ENCODE results near the gene DNMT1.
"Not testable (repeated sequence)": the region's sequence is repeated elsewhere in the genome, so short reads cannot be mapped to it uniquely, and the experiment has no call there.

The DNMT1 gene

GRCh38 chr19:10183926-10184325 lies 10.8 kb downstream of the DNMT1 start:
- no peak for DNase-seq (ENCODE audit: low read depth, low spot score)

DNA sequence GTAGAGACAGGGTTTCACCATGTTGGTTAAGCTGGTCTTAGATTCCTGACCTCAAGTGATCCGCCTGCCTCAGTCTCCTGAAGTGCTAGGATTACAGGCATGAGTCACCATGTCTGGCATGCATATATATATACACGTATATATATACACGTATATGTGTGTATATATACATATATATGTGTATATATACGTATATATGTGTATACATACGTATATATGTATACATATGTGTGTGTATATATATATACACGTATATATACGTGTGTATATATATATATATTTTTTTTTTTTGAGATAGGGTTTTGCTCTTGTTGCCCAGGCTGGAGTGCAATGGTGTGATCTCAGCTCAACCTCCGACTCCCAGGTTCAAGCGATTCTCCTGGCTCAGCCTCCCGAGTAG lies 11.9 kb downstream of the DNMT1 start:
- no peak for DNase-seq (ENCODE audit: low read depth, low spot score)

DNA sequence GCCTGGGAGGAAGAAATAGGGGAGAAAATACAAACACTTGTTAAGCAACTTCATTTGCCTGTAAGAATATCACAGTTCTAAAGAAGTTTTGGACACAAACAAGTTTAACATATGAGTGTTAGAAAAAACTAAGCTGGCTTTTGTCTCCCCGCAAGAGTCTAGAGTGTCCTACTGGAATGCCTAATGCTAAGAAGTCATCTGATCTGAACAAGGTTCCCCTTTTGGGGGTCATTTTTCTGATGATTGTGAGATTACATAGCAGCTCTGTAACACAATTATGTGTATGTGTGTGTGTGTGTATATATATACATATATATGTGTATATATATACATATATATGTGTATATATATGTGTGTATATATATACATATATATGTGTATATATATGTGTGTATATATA lies 12.7 kb downstream of the DNMT1 start:
- no peak for DNase-seq (ENCODE audit: low read depth, low spot score)

- DNase-seq (ENCODE audit: low read depth, low spot score) = no peak
Observed at GRCh38 chr19:10180459-10180858, 14.3 kb downstream of the DNMT1 start.

DNA sequence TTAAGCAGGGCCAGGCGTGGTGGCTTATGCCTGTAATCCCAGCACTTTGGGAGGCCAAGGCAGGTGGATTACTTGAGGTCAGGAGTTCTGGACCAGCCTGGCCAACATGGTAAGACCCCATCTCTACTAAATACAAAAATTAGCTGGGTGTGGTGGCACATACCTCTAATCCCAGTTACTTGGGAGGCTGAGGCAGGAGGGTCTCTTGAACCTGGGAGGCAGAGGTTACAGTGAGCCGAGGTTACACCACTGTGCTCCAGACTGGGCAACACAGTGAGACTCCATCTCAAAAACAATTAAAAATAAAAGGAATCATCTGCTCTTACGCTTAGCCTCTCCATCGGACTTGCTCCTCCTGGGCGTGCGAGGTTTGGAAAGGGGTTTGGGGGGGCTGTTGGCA lies 14.7 kb downstream of the DNMT1 start:
- DNase-seq (ENCODE audit: low read depth, low spot score) = not testable (repeated sequence)

DNA sequence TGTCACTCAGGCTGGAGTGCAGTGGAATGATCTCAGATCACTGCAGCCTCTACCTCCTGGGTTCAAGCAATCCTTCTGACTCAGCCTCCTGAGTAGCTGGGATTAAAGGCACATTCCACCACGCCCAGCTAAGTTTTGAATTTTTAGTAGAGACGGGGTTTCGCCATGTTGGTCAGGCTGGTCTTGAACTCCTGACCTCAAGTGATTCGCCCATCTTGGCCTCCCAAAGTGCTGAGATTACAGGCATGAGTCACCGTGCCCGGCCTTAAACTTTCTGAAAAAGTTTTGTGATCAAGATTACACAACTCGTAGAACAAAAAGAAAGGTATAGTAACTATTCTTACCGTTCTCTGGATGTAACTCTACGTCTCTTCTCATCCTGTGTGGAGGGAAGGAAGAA lies 21.2 kb downstream of the DNMT1 start:
- no peak for DNase-seq (ENCODE audit: low read depth, low spot score)

DNA sequence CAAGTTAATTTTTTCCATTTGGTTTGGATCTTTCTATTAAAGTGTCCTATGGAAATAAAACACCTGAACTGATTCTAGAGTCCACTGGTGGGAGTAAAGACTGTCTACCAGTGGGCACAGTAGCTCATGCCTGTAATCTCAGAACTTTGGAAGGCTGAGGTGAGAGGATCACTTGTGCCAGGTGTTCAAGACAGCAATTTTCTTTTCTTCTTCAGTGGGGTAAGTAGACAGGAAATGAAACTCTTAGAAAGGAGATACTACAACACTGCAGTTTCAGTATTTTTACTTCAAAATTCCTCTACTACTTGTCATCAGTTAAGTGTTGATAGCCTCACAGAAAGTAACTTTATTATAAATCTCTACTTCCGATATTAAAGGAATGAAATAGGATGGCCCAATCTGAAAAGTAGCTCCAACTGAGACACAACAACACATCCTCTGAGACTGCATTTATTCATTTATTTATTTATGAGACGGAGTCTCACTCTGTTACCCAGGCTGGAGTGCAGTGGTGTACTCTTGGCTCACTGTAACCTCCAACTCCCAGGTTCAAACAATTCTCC lies 26.3 kb downstream of the DNMT1 start:
- no peak for DNase-seq (ENCODE audit: low read depth, low spot score)

DNA sequence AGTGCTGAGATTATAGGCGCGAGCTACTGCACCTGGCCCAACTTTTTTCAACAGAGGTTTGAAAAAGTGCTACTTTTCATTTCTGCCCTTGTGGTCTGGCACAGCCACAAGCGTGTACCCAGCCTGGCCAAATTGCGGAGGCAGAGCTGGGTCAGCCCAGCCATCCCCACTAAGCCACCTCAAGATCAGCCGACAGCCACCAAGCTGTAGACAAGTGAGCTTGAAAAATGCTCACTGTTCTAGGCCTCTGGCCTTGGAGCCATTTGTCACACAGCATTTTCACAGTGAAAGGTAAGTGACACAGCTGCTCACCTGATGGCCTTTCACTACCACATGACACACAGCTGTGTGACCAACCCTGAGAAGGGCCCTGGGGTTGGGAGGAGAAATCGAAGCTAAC lies 27.3 kb downstream of the DNMT1 start:
- no peak for DNase-seq (ENCODE audit: low read depth, low spot score)

DNA sequence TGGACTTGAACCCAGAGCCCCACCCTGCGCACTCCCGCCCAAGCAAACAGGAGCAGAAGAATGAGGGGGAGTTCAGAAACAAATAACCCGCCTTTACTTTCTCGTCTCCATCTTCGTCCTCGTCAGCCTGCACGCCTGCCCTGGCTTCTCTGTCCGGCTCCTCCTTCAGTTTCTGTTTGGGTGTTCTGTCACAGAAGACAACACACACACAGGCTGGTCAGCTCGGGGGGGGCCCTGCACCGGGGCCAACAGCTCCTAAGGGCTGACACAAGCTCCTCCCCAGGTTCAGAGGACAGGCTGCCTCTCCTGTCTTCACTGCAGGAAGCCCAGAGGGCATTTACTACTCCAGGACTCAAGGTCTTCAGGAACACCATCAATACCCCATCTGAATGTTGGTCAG lies 28.3 kb downstream of the DNMT1 start:
- DNase-seq (ENCODE audit: low read depth, low spot score) = not testable (repeated sequence)

- DNase-seq (ENCODE audit: low read depth, low spot score) = no peak
Observed at GRCh38 chr19:10166046-10166445, 28.7 kb downstream of the DNMT1 start.

DNA sequence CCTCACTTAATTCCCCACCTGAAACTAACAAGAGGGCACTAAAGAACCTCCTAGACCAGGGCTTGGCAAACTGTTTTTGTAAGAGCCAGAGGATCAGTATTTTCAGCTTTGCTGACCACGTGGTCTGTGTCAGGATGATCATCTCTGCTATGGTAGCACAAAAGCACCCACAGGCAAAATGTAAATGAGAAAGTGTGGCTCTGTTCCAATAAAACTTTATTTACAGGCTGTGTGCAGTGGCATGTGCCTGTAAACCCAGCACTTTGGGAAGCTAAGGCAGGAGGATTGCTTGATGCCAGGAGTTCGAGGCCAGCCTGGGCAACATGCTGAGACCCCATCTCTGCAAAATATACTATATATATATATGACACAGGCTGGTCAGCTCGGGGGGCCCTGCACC lies 31.2 kb downstream of the DNMT1 start:
- DNase-seq (ENCODE audit: low read depth, low spot score) = no peak

- DNase-seq (ENCODE audit: low read depth, low spot score) = no peak
Observed at GRCh38 chr19:10159610-10160009, 35.1 kb downstream of the DNMT1 start.

GRCh38 chr19:10158485-10158884 lies 36.3 kb downstream of the DNMT1 start:
- DNase-seq (ENCODE audit: low read depth, low spot score) = no peak

DNA sequence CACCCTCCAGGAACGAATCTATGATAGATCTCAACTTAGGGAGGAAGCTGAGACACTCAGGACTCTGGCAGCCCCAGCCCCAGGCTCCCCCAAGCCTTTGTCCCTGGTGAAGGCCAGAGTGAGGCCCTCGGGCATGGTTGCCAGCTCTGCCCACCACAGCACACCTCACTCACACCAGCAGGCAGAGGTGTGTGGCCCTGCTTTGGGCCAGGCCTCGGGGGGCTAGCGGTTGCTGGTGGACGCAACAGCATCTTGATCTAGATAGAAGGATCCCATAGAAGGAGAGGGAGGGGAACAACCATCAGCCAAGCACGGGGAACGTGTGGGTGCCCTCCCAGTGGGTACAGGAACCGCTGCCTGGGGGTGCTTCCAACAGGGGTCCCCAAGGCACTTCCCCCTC lies 36.7 kb downstream of the DNMT1 start:
- no peak for DNase-seq (ENCODE audit: low read depth, low spot score)

DNA sequence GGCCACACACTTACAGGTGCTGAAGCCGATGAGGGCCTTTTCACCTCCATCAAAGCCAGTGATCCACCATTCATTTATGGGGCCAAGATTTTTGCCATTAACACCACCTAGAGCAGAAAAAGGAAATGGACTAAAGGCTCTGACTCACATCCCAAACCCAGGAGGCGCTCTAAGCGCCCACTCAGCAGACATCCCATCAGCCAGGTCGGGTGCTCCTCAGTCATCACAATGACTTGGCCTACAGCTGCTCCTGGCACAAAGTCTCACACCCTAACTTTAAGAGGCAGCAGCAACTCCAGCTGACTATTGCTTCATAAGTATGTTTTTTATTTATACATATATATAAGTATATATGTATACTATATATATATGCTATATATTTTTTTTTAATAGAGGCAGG lies 38.9 kb downstream of the DNMT1 start:
- no peak for DNase-seq (ENCODE audit: low read depth, low spot score)

DNA sequence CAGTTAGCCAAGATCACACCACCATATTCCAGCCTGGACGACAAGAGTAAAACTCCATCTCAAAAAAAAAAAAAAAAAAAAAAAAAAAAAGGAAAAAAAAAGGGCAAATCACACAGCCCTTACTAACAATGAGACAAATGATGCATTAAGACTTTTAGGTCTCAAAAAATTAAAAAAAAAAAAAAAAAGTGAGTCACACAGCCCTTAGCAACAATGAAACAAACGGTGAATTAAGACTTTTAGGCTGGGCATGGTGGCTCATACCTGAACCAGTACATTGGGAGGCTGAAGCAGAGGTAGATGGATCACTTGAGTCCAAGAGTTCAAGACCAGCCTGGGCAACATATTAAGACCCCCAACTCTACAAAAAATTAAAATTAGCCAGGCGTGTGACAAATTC lies 42.7 kb downstream of the DNMT1 start:
- DNase-seq (ENCODE audit: low read depth, low spot score) = no peak

DNA sequence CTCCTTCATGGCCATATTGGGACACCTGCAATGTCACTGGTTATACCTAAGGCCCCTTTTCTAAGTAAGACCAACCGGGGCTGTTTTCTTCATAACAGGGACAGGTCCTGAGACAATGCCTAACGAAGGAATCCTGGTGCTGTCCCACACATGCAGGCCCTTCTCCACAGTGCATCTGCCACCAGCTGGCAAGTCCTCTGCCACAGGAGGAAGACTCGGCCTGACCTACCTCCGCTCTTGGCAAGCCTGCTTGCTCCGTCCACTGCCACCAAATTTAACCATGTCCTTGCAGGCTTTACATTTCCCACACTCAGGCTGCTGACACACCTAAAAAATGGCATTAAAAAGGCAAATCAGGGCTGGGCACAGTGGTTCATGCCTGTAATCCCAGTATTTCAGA lies 43.2 kb downstream of the DNMT1 start:
- no peak for DNase-seq (ENCODE audit: low read depth, low spot score)

GRCh38 chr19:10149427-10149826 lies 45.3 kb downstream of the DNMT1 start:
- no peak for DNase-seq (ENCODE audit: low read depth, low spot score)

GRCh38 chr19:10146142-10146541 lies 48.6 kb downstream of the DNMT1 start:
- no peak for DNase-seq (ENCODE audit: low read depth, low spot score)

- no peak for DNase-seq (ENCODE audit: low read depth, low spot score)
Observed at GRCh38 chr19:10145031-10145430, 49.7 kb downstream of the DNMT1 start.

GRCh38 chr19:10144361-10144760 lies 50.4 kb downstream of the DNMT1 start:
- no peak for DNase-seq (ENCODE audit: low read depth, low spot score)

- DNase-seq (ENCODE audit: low read depth, low spot score) = no peak
Observed at GRCh38 chr19:10143681-10144080, 51.1 kb downstream of the DNMT1 start.

- DNase-seq (ENCODE audit: low read depth, low spot score) = no peak
Observed at GRCh38 chr19:10142701-10143375, 51.9 kb downstream of the DNMT1 start.

GRCh38 chr19:10141973-10142372 lies 52.8 kb downstream of the DNMT1 start:
- no peak for DNase-seq (ENCODE audit: low read depth, low spot score)
